ENCODE data around the gene LRRC3C.

DNA sequence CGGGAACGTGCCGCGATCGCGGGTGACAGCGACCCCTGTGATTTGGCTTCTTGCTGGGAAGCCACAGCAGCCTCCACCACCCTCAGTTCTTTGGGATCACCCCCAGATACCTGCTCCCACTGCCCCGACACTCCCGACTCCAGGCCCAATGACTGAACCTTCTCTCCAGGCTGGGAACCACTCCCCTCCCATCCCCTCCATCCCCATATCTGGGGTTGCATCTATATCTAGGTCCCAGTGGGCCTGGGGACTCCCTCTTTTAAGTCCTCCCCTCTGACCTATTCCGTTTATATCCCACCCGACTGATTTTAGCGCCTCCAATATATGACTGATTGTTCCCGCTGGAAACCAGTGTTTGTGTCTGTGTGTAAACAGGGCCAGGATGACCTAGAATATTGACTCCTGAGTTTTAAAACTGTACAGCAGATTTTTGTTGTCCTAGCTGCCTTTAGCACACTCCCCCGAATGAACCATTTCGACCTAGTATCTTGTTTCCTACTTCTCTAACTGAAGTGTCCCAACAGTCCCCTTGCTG lies 53.7 kb downstream of the LRRC3C start:
- no peak for TF ChIP-seq POLR2AphosphoS5 (IDR thresholded peaks at IDR 0.05)
- TF ChIP-seq CTCF (IDR thresholded peaks at IDR 0.05 in 8 of 11, conservative IDR thresholded peaks at IDR 0.05 in 3 of 11), result no peak
- TF ChIP-seq POLR2A (IDR thresholded peaks at IDR 0.05), result no peak
